WERI-Rb-1 (cell line): Measurements from ENCODE around the gene USP6.

Experiments
- DNase-seq: peaks from one replicate; pipeline ENCODE4 v3.0.0-alpha.2; 2020
- H3K27ac ChIP-seq: fragments of 250-450 bp; sonication (Bioruptor Pico); 2 replicates; pipeline ENCODE4 v1.5.1; 2020; ENCODE audit warnings: mild to moderate bottlenecking, moderate library complexity
- H3K27me3 ChIP-seq: fragments of 250-450 bp; sonication (Bioruptor Pico); 2 replicates; pipeline ENCODE4 v1.5.1; 2021; ENCODE audit warnings: mild to moderate bottlenecking, low read depth, moderate library complexity; ENCODE audit not compliant: insufficient read depth, severe bottlenecking
- H3K36me3 ChIP-seq: fragments of 250-450 bp; sonication (Bioruptor Pico); 2 replicates; pipeline ENCODE4 v1.5.1; 2020; ENCODE audit warnings: mild to moderate bottlenecking, moderate library complexity
- H3K4me3 ChIP-seq: 2 replicates; pipeline ENCODE4 v1.5.1; 2011; ENCODE audit warnings: low read depth, mild to moderate bottlenecking, control low read depth, low read length
- H3K9me3 ChIP-seq: fragments of 250-450 bp; sonication (Bioruptor Pico); 2 replicates; pipeline ENCODE4 v1.5.1; 2021; ENCODE audit warnings: mild to moderate bottlenecking, moderate library complexity; ENCODE audit not compliant: severe bottlenecking
- CTCF ChIP-seq: IDR thresholded peaks from 2 replicates; pipeline ENCODE4 v1.5.1; 2011; ENCODE audit warnings: low read depth, mild to moderate bottlenecking, control low read depth, inconsistent platforms, low read length

The USP6 gene

GRCh38 chr17:5200360-5200759 lies 84.5 kb downstream of the USP6 start:
- H3K27ac ChIP-seq, result no peak overlapping the region
- H3K4me3 ChIP-seq, result no peak overlapping the region
- H3K9me3 ChIP-seq, result no peaks in the 10 kb centered on the region
- H3K27me3 ChIP-seq, result no peaks in the 10 kb centered on the region
- no peaks in the 10 kb centered on the region for H3K36me3 ChIP-seq
- DNase-seq, result no peak
- no peak for TF ChIP-seq CTCF

- Histone ChIP-seq H3K36me3 (no peaks in the 10 kb centered on the region), H3K27ac (no peak overlapping the region)
- TF ChIP-seq CTCF, result no peak
Measured at GRCh38 chr17:5201011-5201410, 85.2 kb downstream of the USP6 start.

GRCh38 chr17:5203178-5203907 lies 87.5 kb downstream of the USP6 start:
- no peak for DNase-seq
- no peak overlapping the region for H3K4me3 ChIP-seq
- H3K36me3 ChIP-seq, result no peaks in the 10 kb centered on the region
- no peak for TF ChIP-seq CTCF
- H3K9me3 ChIP-seq, result no peaks in the 10 kb centered on the region
- H3K27ac ChIP-seq, result no peak overlapping the region
- H3K27me3 ChIP-seq, result no peaks in the 10 kb centered on the region

More at GRCh38 chr17:5201011-5201410, 85.2 kb downstream of the USP6 start:
- Histone ChIP-seq H3K9me3 (no peaks in the 10 kb centered on the region), H3K4me3 (no peak overlapping the region), H3K27me3 (no peaks in the 10 kb centered on the region)
- DNase-seq, result no peak

GRCh38 chr17:5203908-5204294 lies 88.1 kb downstream of the USP6 start:
- Histone ChIP-seq H3K36me3 (no peaks in the 10 kb centered on the region), H3K9me3 (no peaks in the 10 kb centered on the region), H3K4me3 (no peak overlapping the region), H3K27me3 (no peaks in the 10 kb centered on the region), H3K27ac (no peak overlapping the region)
- DNase-seq, result no peak
- TF ChIP-seq CTCF, result no peak

- no peak overlapping the region for H3K4me3 ChIP-seq
- no peak for DNase-seq
- no peak overlapping the region for H3K27ac ChIP-seq
- no peaks in the 10 kb centered on the region for H3K9me3 ChIP-seq
- no peaks in the 10 kb centered on the region for H3K36me3 ChIP-seq
- H3K27me3 ChIP-seq, result no peaks in the 10 kb centered on the region
- TF ChIP-seq CTCF, result no peak
Measured at GRCh38 chr17:5209396-5209795, 93.6 kb downstream of the USP6 start.

GRCh38 chr17:5210091-5210490 lies 94.3 kb downstream of the USP6 start:
- Histone ChIP-seq H3K36me3 (no peaks in the 10 kb centered on the region), H3K27ac (no peak overlapping the region), H3K27me3 (no peaks in the 10 kb centered on the region), H3K9me3 (no peaks in the 10 kb centered on the region), H3K4me3 (no peak overlapping the region)
- no peak for DNase-seq
- no peak for TF ChIP-seq CTCF
